BJ (cell line): ENCODE results near the gene GDPD4. TPM values are rescaled to one million over a fixed set of nuclear protein-coding genes. Genes with fewer than 3 reads are reported as not detected.

Source experiments
- CTCF ChIA-PET: fragments of 350-600 bp; formaldehyde crosslinking; extraction: SDS; loops from one replicate; lab custom pipeline; 2021; ENCODE audit warnings: antibody characterized with exemption, inconsistent platforms; lab: Yijun Ruan, JAX
- POLR2A ChIA-PET: fragments of 300-600 bp; sonication (Branson Sonifier 250); formaldehyde crosslinking; extraction: SDS; loops from one replicate; lab custom pipeline; 2021; ENCODE audit warnings: antibody characterized with exemption; lab: Charles Lee
- DNase-seq: peaks from one replicate; pipeline ENCODE4 v3.0.0-alpha.2; 2011; ENCODE audit warnings: low read depth
- H3K27me3 ChIP-seq: 2 replicates; pipeline ENCODE4 v1.6.0; 2011; ENCODE audit warnings: low read length; ENCODE audit not compliant: control insufficient read depth, insufficient read depth
- H3K36me3 ChIP-seq: 2 replicates; pipeline ENCODE4 v1.5.1; 2011; ENCODE audit warnings: low read length; ENCODE audit not compliant: control insufficient read depth, insufficient read depth
- H3K4me3 ChIP-seq: 2 replicates; pipeline ENCODE4 v1.5.1; 2011; ENCODE audit warnings: low read depth, mild to moderate bottlenecking, control low read depth, low read length
- polyA plus RNA-seq: library from polyadenylated mRNA; depleted of rRNA; stranded (reverse); fragments of >200 nt; gene quantifications from 2 replicates; pipeline ENCODE4 v1.2.3, GENCODE V29; 2011
- TF ChIP-seq, protein P1 (sequence below): IDR thresholded peaks from 2 replicates; pipeline ENCODE4 v1.5.1; 2011; ENCODE audit warnings: low read depth, mild to moderate bottlenecking, control low read depth, inconsistent platforms, low read length, moderate library complexity; ENCODE audit not compliant: insufficient read depth

GDPD4 gene
- polyA plus RNA-seq, 1 experiment: not detected

DNA sequence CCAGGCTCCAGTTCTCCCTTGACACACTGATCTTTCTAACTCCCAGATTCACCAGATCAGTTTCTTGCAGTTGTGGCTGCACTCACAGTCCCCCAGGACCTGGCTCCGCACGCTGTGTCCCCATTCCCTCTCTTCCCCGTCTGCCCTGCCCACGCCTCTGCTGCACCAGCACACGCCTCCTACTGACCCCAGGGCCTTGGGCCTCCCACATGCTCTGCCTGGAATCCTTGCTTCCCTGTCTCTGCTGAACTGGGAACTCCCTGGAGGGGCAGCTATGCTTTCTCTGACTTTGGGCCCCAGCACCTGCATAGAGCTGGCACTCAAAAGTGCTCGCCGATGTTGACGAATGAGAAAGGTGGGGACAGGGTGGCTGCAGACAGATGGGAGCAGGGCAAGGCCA, 104.5 kb downstream of the GDPD4 start:
- no peak for DNase-seq
- no peaks in the 10 kb centered on the region for H3K36me3 ChIP-seq
- no peaks in the 10 kb centered on the region for H3K27me3 ChIP-seq
- ChIA-PET CTCF (interaction anchor here (0.5 to 4.5 kb wide), 10 partner anchors 8 to 422 kb away, joined by 3 to 77 read pairs (median 10); partner anchors contain the start of gene MYO7A), POLR2A (no interaction called here)
- TF ChIP-seq, protein P1, sequence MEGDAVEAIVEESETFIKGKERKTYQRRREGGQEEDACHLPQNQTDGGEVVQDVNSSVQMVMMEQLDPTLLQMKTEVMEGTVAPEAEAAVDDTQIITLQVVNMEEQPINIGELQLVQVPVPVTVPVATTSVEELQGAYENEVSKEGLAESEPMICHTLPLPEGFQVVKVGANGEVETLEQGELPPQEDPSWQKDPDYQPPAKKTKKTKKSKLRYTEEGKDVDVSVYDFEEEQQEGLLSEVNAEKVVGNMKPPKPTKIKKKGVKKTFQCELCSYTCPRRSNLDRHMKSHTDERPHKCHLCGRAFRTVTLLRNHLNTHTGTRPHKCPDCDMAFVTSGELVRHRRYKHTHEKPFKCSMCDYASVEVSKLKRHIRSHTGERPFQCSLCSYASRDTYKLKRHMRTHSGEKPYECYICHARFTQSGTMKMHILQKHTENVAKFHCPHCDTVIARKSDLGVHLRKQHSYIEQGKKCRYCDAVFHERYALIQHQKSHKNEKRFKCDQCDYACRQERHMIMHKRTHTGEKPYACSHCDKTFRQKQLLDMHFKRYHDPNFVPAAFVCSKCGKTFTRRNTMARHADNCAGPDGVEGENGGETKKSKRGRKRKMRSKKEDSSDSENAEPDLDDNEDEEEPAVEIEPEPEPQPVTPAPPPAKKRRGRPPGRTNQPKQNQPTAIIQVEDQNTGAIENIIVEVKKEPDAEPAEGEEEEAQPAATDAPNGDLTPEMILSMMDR: no peak
- no peak overlapping the region for H3K4me3 ChIP-seq

DNA sequence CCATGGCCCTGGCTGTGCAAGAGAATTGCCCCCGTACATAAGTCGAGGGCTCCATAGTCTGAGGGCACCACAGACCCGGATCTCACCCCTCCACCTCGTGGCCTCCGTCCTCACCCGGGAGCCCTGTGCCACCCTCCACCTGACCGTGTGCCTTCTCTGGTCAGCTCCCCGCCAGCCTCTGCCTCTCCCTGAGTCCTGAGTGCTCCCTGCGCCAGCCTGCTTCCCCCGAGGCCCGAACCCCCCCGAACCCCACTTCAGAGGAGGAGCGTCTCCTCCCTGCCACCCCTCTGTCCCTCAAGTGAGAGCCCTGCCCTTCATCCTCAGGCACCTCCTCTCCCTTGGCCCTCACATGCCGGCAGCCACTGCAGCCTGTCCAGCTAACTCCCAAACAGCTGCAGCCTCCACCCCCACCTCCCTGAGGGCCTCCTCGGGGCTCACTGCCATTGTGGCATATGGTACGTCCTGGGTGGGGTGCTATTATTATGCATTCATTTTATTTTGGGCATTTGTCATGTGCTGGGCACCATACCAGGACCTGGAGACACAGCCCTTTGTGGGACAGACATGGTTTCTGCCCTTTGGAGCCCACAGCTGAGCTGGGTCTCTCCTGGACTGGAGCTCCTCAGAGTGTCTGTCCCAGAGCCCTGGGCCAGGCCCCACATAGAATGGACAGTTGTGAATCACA, 106.3 kb downstream of the GDPD4 start:
- ChIA-PET POLR2A (no interaction called here), CTCF (interaction anchor here (0.6 to 4.5 kb wide), 26 partner anchors 7 to 424 kb away, joined by 3 to 77 read pairs (median 4); partner anchors contain the start of gene MYO7A)
- H3K36me3 ChIP-seq: no peaks in the 10 kb centered on the region
- TF ChIP-seq, protein P1: no peak
- no peak overlapping the region for H3K4me3 ChIP-seq
- no peaks in the 10 kb centered on the region; the same call in 1 of the 2 replicates for H3K27me3 ChIP-seq
- no peak for DNase-seq

DNA sequence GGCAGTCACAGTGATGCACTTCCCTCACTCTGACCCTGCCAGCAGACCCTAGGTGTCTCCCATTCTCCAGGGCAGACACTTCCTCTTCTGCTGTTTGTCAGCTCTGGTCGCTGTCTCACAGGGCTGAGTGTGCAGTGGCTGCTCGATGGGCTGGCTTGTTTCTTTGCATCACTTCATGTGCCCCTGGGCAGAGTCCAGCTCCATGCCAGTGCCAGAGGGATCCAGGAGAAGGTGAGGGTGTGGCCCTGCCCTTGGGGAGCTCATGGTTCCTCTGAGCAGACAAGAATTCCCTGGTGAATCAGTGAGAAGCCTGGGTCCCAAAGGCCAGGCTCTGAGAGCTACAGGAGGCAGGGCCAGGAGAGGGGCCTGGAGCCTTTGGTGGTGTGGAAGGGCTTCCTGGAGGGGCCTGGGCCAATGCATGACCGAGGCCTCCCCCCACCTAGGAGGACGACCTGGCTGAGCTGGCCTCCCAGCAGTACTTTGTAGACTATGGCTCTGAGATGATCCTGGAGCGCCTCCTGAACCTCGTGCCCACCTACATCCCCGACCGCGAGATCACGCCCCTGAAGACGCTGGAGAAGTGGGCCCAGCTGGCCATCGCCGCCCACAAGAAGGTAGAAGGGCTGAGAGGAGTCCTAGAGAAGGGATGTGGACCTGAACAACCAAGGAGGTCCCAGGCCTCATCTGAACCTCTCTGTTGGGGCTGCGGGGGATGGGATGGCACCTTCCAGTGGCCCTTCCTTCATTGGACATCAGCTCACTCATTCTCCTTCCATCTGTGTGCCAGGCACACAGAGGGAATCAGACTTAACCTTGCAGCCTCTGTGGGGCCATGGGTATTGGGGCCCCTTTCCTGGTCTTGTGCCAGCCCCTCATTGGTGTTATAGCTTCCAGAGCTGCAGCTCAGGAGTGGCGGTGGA, 107.3 kb downstream of the GDPD4 start:
- DNase-seq: no peak
- POLR2A ChIA-PET: interaction anchor here (0.7 kb wide), 1 partner anchor 26 kb away, joined by 3 read pairs; no protein-coding TSS in a partner anchor
- Histone ChIP-seq H3K36me3 (no peaks in the 10 kb centered on the region), H3K4me3 (no peak overlapping the region), H3K27me3 (no peaks in the 10 kb centered on the region; the same call in 1 of the 2 replicates)
- CTCF ChIA-PET: interaction anchor here (0.6 to 4.5 kb wide), 11 partner anchors 8 to 425 kb away, joined by 3 to 77 read pairs (median 4); partner anchors contain the start of gene MYO7A
- TF ChIP-seq, protein P1: no peak

DNA sequence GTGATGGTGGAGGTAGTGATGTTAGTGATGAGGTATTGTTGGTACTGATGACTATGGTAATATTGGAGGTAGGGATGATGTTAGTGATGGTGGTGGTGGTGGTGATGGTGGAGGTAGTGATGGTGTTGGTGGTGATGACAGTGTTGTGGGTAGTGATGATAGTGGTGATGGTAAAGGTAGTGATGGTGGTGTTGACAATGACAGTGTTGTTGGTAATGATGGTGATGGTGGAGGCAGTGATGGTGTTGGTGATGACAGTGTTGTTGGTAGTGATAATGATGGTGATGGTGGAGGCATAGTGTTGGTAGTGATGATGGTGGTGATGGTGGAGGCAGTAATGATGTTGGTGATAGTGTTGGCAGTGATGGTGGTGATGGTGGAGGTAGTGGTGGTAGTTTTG, 108.3 kb downstream of the GDPD4 start:
- DNase-seq: no peak
- no peaks in the 10 kb centered on the region; the same call in 1 of the 2 replicates for H3K27me3 ChIP-seq
- TF ChIP-seq, protein P1: no peak
- ChIA-PET CTCF (interaction anchor here (1.3 to 4.5 kb wide), 4 partner anchors 9 to 426 kb away, joined by 3 to 77 read pairs (median 36); partner anchors contain the start of gene MYO7A), POLR2A (no interaction called here)
- H3K36me3 ChIP-seq: no peaks in the 10 kb centered on the region
- no peak overlapping the region for H3K4me3 ChIP-seq
